ACC112 (cell line): ENCODE data around the gene UNC79.

Experiments used
- H2AFZ ChIP-seq: fragments of 200-600 bp; sonication (generic); one replicate; pipeline ENCODE4 v1.6.0; 2017; ENCODE audit warnings: antibody characterized with exemption, low read length; ENCODE audit not compliant: unreplicated experiment
- H3K27ac ChIP-seq: fragments of 200-600 bp; sonication (generic); 2 replicates; pipeline ENCODE4 v1.5.1; 2014; ENCODE audit warnings: low read depth, mild to moderate bottlenecking, antibody characterized with exemption, low read length, moderate library complexity
- H3K27me3 ChIP-seq: fragments of 200-600 bp; sonication (generic); 2 replicates; pipeline ENCODE4 v1.6.1; 2014; ENCODE audit warnings: mild to moderate bottlenecking, antibody characterized with exemption, low read length, moderate library complexity, mixed read lengths; ENCODE audit not compliant: insufficient read depth
- H3K36me3 ChIP-seq: fragments of 200-600 bp; sonication (generic); 2 replicates; pipeline ENCODE4 v1.6.1; 2016; ENCODE audit warnings: mild to moderate bottlenecking, antibody characterized with exemption, low read length, moderate library complexity, mixed read lengths; ENCODE audit not compliant: insufficient read depth
- H3K4me1 ChIP-seq: fragments of 200-600 bp; sonication (generic); one replicate; pipeline ENCODE4 v1.6.1; 2016; ENCODE audit warnings: low read length, mixed read lengths; ENCODE audit not compliant: insufficient read depth, unreplicated experiment, control insufficient read depth
- H3K4me3 ChIP-seq: fragments of 200-600 bp; sonication (generic); 2 replicates; pipeline ENCODE4 v1.5.1; 2014; ENCODE audit warnings: mild to moderate bottlenecking, low read depth, low read length
- H3K79me2 ChIP-seq: fragments of 200-600 bp; sonication (generic); one replicate; pipeline ENCODE4 v1.6.0; 2016; ENCODE audit warnings: low read length; ENCODE audit not compliant: control insufficient read depth, unreplicated experiment, insufficient read depth

The UNC79 gene

DNA sequence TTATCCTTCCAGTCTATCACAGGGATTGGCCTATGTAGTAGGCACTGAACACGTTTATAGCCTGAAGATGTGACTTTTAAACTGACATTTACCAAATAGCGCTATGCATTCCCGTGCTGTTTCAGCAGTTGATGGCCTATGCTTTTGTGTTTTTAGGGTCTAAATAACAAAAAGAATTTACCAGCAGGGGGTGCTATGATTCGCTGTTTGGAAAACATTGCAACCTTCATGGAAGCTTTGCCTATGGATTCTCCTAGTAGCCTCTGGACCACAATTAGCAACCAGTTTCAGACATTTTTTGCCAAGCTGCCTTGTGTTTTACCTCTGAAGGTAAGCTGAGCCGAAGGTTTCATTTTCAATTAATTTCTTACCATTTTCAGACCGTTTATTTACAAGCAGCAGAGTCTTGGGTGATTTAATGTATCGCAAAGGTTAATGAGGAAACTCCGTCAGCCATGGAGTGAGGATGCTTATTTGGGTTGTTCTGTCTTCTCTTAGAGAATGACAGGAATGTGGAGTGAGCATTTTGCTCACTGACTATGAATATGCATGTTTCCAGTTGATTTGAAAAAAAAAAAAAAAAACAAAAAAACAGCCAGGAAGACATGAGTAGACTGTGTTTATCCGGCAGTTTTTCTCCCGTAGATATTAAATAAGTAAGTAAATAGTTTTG, 224.5 kb downstream of the UNC79 start:
- Histone ChIP-seq H3K79me2 (no peaks in the 10 kb centered on the region), H3K4me1 (no peaks in the 10 kb centered on the region), H3K27ac (no peak overlapping the region), H3K27me3 (0 out of 2 replicates have a peak, but pooled peaks cover 1% of the 10 kb centered on the region), H2AFZ (no peak overlapping the region), H3K36me3 (no peaks in the 10 kb centered on the region), H3K4me3 (no peak overlapping the region)

DNA sequence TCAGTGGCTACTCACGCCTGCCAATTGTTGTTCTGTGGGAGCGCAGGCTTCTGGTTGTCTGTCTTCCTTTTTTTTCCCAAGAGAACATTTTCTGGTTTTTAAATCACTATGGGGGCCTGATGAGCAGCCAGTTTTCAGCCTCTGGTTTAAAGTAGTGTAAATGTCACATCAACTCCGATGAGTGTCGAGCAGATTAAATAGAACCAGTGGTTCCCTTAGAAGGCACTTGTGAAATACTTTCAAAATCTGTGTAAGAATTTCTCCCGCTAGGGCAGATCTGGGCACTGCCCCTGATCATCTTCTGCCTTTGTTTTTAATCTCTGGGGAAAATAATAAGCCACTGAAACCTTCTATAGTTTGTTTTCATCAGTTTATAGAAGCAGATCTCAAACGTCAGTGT, 227.1 kb downstream of the UNC79 start:
- Histone ChIP-seq H3K4me3 (no peak overlapping the region), H3K36me3 (no peaks in the 10 kb centered on the region), H3K27ac (no peak overlapping the region)

DNA sequence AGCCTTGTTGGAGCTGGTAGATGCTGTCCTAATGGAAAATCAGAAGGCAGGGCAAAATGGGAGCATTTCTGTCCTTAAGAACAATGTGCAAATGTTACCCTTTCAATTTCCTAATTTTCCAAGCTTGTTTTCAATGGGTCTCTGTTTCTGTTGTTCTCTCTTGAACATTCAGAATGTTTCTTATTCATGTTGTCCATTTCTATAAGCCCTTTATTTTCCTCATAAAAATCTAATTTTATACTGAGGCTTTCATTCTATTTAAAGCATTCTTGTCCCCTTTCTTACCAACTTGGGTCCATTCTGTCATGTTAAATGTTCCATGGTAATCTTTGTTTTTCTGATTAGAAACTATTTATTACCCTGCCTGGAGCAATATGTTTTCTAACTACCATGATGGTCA, 232.6 kb downstream of the UNC79 start:
- Histone ChIP-seq H3K4me1 (no peaks in the 10 kb centered on the region), H2AFZ (no peak overlapping the region), H3K27me3 (no peaks in the 10 kb centered on the region), H3K4me3 (no peak overlapping the region), H3K79me2 (no peaks in the 10 kb centered on the region), H3K27ac (no peak overlapping the region), H3K36me3 (no peaks in the 10 kb centered on the region)

More for the DNA sequence above, 227.1 kb downstream of the UNC79 start:
- Histone ChIP-seq H3K79me2 (no peaks in the 10 kb centered on the region), H3K4me1 (no peaks in the 10 kb centered on the region), H2AFZ (no peak overlapping the region), H3K27me3 (no peaks in the 10 kb centered on the region)

DNA sequence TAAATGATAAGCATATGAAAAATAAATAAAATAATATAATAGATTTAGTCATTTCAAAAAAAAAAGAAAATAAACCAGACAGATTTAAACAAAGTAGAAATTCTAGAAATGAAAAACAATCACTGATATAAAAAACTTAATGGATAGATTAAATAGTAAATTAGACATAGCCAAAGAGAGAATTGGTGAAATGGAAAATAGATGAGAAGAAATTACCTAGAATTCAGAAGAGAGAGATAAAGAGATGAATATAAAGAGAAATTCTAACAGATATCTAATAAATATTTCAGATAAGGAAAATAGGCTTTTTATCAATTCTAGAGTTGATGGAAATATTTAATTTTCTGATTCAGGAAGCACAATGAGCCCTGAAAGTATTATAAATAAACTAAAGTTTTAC, 234.4 kb downstream of the UNC79 start:
- no peaks in the 10 kb centered on the region for H3K4me1 ChIP-seq
- no peaks in the 10 kb centered on the region for H3K36me3 ChIP-seq
- no peak overlapping the region for H3K4me3 ChIP-seq
- H2AFZ ChIP-seq, result no peak overlapping the region
- no peak overlapping the region for H3K27ac ChIP-seq
- H3K79me2 ChIP-seq, result no peaks in the 10 kb centered on the region
- H3K27me3 ChIP-seq, result no peaks in the 10 kb centered on the region

DNA sequence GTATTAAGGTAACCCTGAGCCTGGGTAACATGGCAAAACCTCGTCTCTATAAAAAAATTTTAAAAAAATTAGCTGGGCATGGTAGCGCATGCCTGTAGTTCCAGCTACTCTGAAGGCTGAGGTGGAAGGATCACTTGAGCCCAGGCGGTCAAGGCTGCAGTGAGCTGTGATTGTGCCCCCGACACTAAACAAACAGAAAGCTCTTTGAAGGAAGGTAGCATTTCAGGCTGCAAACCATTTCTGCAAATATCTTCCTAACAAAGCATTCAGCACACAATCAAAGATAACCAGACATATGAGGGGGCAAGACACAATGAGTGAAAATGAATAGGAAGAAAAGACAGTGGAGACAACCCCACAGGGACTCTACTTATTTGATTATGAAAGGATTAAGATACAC, 238.9 kb downstream of the UNC79 start:
- Histone ChIP-seq H3K4me3 (no peak overlapping the region), H2AFZ (no peak overlapping the region), H3K27ac (no peak overlapping the region), H3K79me2 (no peaks in the 10 kb centered on the region), H3K4me1 (no peaks in the 10 kb centered on the region), H3K27me3 (no peaks in the 10 kb centered on the region), H3K36me3 (no peaks in the 10 kb centered on the region)

DNA sequence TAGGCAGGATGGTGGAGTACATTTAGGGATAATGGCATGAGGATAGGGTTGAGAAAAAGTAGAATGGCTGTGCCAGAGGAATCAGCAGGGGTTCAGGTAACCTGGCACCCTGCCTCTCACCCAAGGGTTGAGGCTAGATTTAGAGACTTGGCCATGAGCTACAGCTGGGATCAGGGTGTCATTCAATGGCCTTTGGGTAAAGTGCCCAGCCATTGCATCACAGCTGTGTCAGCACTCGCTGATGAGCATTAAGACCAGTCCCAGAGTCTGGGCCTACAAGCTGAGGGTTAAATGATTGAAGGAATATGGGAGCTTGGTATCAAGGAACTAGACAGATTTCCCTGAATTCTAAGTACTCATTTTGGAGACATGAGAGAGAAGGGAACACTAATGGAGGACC, 243.6 kb downstream of the UNC79 start:
- H3K4me3 ChIP-seq, result no peak overlapping the region
- H3K27me3 ChIP-seq, result no peaks in the 10 kb centered on the region
- no peak overlapping the region for H3K27ac ChIP-seq
- H2AFZ ChIP-seq, result no peak overlapping the region
- no peaks in the 10 kb centered on the region for H3K79me2 ChIP-seq
- H3K36me3 ChIP-seq, result no peaks in the 10 kb centered on the region
- H3K4me1 ChIP-seq, result no peaks in the 10 kb centered on the region

DNA sequence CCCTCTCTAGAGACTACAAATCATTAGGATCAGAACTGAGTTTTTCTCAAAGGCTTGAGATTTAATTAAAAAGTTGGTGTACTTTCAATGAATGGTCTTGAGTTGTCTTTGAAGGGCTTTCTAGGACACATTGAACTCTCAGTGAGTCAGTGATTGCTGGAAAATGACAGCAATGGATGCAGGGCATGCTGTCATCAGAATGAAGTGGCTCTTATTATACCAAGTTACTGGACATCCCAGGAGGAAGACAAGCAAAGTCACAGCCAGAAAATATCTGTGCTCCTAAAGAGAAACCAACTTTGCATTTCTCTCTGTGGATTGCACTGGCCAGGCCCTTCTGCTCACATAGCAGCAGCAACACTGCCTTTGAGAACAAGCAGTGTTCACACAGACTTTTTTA, 244.9 kb downstream of the UNC79 start:
- Histone ChIP-seq H2AFZ (no peak overlapping the region), H3K27me3 (no peaks in the 10 kb centered on the region), H3K27ac (no peak overlapping the region), H3K4me3 (no peak overlapping the region), H3K79me2 (no peaks in the 10 kb centered on the region), H3K36me3 (no peaks in the 10 kb centered on the region), H3K4me1 (no peaks in the 10 kb centered on the region)

DNA sequence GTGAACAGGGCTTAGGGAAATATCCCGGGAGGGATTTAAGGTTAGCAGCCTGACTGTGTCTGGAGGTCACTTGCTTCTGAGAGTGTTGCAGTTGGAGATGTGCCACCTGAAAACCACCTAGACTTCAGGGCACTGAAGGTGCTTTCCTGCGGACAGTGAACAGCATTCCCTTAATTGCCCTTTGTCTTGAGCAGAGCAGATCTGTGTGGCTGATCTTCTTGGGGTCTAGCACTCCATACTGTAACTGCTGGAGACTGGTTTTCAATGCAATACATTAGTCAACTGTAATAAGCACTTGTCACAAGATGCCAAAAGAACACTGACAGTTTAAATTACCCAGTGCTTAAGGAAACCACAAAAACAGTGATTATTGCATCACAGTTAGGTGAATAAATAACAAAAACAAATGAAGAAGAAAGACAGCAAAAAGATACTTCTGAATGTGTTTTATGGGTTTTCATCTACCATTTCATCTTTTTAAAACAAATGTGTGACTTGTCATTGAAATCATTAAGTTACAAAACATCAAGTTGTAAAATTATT, 245.7 kb downstream of the UNC79 start:
- Histone ChIP-seq H3K36me3 (no peaks in the 10 kb centered on the region), H3K79me2 (no peaks in the 10 kb centered on the region), H3K4me1 (no peaks in the 10 kb centered on the region)

DNA sequence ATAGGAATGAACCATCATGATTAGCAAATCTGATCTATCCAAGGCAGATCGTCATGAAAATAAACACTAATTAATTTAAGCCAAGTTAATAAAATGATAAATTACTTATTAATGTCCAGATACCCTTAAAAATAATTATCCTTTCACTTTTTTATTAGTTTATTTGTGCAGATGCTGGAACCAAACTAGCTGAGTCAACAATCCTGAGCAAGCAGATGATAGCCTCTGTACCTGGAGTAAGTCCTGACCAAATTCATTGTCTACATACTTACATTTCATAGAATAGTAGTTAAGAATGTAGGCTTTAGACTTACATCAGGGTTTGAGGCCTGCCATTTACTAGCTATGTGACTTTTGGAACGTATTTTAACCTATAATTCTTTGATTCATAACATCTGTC, 251.7 kb downstream of the UNC79 start:
- no peaks in the 10 kb centered on the region for H3K79me2 ChIP-seq
- H3K27ac ChIP-seq, result no peak overlapping the region
- no peak overlapping the region for H2AFZ ChIP-seq
- no peak overlapping the region for H3K4me3 ChIP-seq
- H3K27me3 ChIP-seq, result no peaks in the 10 kb centered on the region
- no peaks in the 10 kb centered on the region for H3K36me3 ChIP-seq
- no peaks in the 10 kb centered on the region for H3K4me1 ChIP-seq

More for the DNA sequence above, 245.7 kb downstream of the UNC79 start:
- Histone ChIP-seq H3K4me3 (no peak overlapping the region), H3K27me3 (no peaks in the 10 kb centered on the region), H3K27ac (no peak overlapping the region), H2AFZ (no peak overlapping the region)

DNA sequence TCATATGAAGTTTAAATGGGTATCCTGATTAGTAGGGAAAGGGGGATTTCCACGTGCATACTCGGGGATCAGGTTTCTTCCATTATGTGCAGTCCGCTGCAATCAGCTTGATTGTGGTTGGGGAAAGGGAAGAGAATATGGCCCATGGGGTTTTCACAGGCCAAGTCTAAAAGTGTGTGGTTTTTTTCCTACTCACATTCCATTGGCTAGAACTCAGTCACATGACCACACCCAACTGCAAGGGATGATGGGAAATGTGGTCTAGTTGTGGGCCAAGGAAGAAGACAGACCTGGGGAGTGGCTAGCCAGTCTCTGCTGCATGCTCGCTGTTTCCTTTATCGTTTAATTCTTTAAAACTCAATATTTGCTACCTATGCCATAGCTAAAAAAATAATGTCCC, 252.5 kb downstream of the UNC79 start:
- H3K4me3 ChIP-seq, result no peak overlapping the region
- H3K27me3 ChIP-seq, result no peaks in the 10 kb centered on the region
- no peaks in the 10 kb centered on the region for H3K36me3 ChIP-seq
- no peaks in the 10 kb centered on the region for H3K79me2 ChIP-seq
- no peak overlapping the region for H2AFZ ChIP-seq
- H3K4me1 ChIP-seq, result no peaks in the 10 kb centered on the region
- no peak overlapping the region for H3K27ac ChIP-seq

DNA sequence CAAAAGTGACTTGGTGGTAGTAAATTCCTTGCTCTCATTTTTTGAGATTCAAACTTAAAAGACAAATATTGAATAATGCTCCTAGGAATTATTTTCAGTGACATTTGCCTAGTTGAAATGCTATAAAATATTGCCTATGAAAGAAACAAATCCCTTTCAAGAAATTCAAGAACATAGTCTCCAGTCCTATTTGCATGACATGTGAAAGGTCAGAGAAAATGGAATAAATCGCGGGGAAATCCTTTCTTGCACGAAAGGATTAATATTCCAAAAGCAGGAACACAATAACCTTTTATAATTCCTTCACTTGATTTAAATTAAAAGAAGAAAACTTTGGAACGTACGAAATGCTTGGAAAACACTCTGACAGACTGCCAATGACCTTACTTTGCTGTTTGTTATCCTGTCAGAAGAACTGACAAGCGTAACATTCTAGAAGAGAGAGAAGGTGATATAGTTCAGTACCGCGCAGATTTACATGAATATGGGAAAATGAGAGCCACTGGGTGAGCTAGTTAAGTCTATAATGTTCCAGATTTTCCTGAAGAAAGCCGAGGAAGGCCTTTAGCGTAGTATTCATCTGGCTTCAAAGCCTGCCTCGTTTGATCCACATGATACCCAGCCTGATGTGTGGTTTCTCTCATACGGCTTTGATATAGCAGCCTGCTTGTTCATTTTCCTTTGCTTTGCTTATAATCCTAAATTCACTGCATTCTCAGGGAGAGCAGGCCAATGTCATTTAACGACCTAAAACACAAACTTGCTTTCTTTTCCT, 254.6 kb downstream of the UNC79 start:
- Histone ChIP-seq H3K79me2 (no peaks in the 10 kb centered on the region), H3K36me3 (no peaks in the 10 kb centered on the region), H3K27ac (no peak overlapping the region), H3K27me3 (no peaks in the 10 kb centered on the region), H3K4me1 (no peaks in the 10 kb centered on the region), H2AFZ (no peak overlapping the region), H3K4me3 (no peak overlapping the region)
